Right lobe of liver (tissue), 6 donors: Measurements from ENCODE around the gene ENTPD7. TPM values are rescaled to one million over a fixed set of nuclear protein-coding genes. Genes with fewer than 3 reads are reported as not detected.

Source experiments
- ATAC-seq, 4 donors: fragments of 200-7000 bp; cut with Tn5 transposase; one replicate each; pipeline ENCODE4 v1.9.1; 2020; ENCODE audit warnings: mild to moderate bottlenecking in 4 of 4, moderate library complexity in 4 of 4
- DNase-seq, 3 donors: peaks; one replicate each; pipeline ENCODE4 v3.0.0-alpha.2; 2020
- H3K27ac ChIP-seq, 3 donors: fragments of 200-600 bp; one replicate each; pipeline ENCODE4 v1.8.0; 2022
- H3K27me3 ChIP-seq, 2 donors: fragments of 200-600 bp; one replicate each; pipeline ENCODE4 v1.8.0; 2022
- H3K36me3 ChIP-seq, 4 donors: fragments of 200-600 bp; sonication (generic) in 1 of 4; one replicate each; pipeline versions ENCODE4 v1.5.1 to v1.8.0; 2017 to 2022; ENCODE audit warnings: control low read depth in 1 of 4
- H3K4me1 ChIP-seq, 4 donors: fragments of 200-600 bp; sonication (generic) in 1 of 4; one replicate each; pipeline versions ENCODE4 v1.5.1 to v1.8.0; 2017 to 2022; ENCODE audit warnings: control low read depth in 1 of 4
- H3K4me3 ChIP-seq, 3 donors: fragments of 200-600 bp; one replicate each; pipeline ENCODE4 v1.8.0; 2022
- H3K9me3 ChIP-seq, 4 donors: fragments of 200-600 bp; sonication (generic) in 1 of 4; one replicate each; pipeline versions ENCODE4 v1.5.1 to v1.8.0; 2017 to 2022; ENCODE audit warnings: control low read depth in 1 of 4
- CTCF ChIP-seq, 4 donors: fragments of 200-600 bp in 3 of 4; fragments of 450-650 bp in 1 of 4; IDR thresholded peaks; one replicate each; pipeline versions ENCODE4 v1.5.1 to v1.8.0; 2016 to 2022; ENCODE audit warnings: antibody characterized with exemption in 4 of 4, mild to moderate bottlenecking in 2 of 4
- POLR2A ChIP-seq: fragments of 450-650 bp; IDR thresholded peaks from one replicate; pipeline ENCODE4 v1.6.1; 2017; ENCODE audit warnings: antibody characterized with exemption, mild to moderate bottlenecking
- WGBS: methylation state at CpG from one replicate; pipeline ENCODE4 v1.1.6; 2018; ENCODE audit warnings: low coverage, low lambda C conversion rate; ENCODE audit not compliant: insufficient coverage; ENCODE audit errors: missing lambda C conversion rate; 5-methylcytosine and 5-hydroxymethylcytosine counted together
- intact Hi-C, 2 donors: fragments of 100-400 bp; cut with DNase I; formaldehyde crosslinking; loops; one replicate each; pipeline versions ENCODE4 v1.11.2 to v1.14.1; 2022
- total RNA-seq, 6 experiments: library from RNA; depleted of rRNA in 2 of 6; stranded (reverse); fragments of >200 nt in 2 of 6; fragmentation: NEBNext Ultra II Directional in 3 of 6; extraction: Animal tissue kit (Norgen Biotek cat#: 25700) in 3 of 6; gene quantifications; one replicate each; pipeline versions ENCODE4 v1.1.0 to v1.2.4, GENCODE V29; 2016 to 2023
- donor health status: DM: no; HTN: yes; CAD: no.
- donor health status: DM: no; HTN: no; CAD: no.
- donor health status: DM: no; HTN: no; CAD: no.
- donor health status: DM: no; HTN: yes; CAD: no.
- donor health status: DM: no; HTN: yes; CAD: no.

Gene ENTPD7
- total RNA-seq, 6 experiments from 2014 or later: 7.5 to 16.5 (median 10.8) TPM

- Histone ChIP-seq H3K27me3 (no peaks in the 10 kb centered on the region), H3K9me3 (no peaks in the 10 kb centered on the region), H3K36me3 (peaks cover 0 to 14% (median 3%) of the 10 kb centered on the region in 4 donors), H3K4me1 (peaks cover 0 to 19% (median 3%) of the 10 kb centered on the region in 4 donors), H3K4me3 (no peak overlapping the region), H3K27ac (peak overlapping the region; percentile 2 to 55 (median 31))
- TF ChIP-seq POLR2A (no peak), CTCF (IDR thresholded peaks at IDR 0.05) (peak; percentile 13 to 33 (median 31))
- DNase-seq: peak in 1 of 3 donors; percentile 67
- intact Hi-C loops: no loop called here
- 40% methylated on average over 1 of the region's 1 CpG for WGBS
- peak; percentile 78 to 92 (median 88) for ATAC-seq
Observed at GRCh38 chr10:99682752-99683151, 23.4 kb downstream of the ENTPD7 start.

GRCh38 chr10:99685597-99685967 is 26.3 kb downstream of the ENTPD7 start:
- TF ChIP-seq CTCF (IDR thresholded peaks at IDR 0.05) (no peak), POLR2A (no peak)
- DNase-seq: no peak
- H3K4me1 ChIP-seq: peaks cover 0 to 19% (median 3%) of the 10 kb centered on the region in 4 donors
- ATAC-seq: peak; percentile 20 to 59 (median 40)
- WGBS: 58% methylated on average over 2 of the region's 2 CpGs
- intact Hi-C loops: no loop called here
- H3K9me3 ChIP-seq: no peaks in the 10 kb centered on the region
- no peaks in the 10 kb centered on the region for H3K27me3 ChIP-seq
- H3K4me3 ChIP-seq: no peak overlapping the region
- H3K36me3 ChIP-seq: peaks cover 0 to 13% (median 4%) of the 10 kb centered on the region in 4 donors
- H3K27ac ChIP-seq: no peak overlapping the region

- ATAC-seq (peak in 1 of 4 donors; percentile 57), DNase-seq (no peak)
- TF ChIP-seq POLR2A (no peak), CTCF (IDR thresholded peaks at IDR 0.05) (no peak)
- no CpG with 5 or more reads among the region's 1 CpG for WGBS
- intact Hi-C loops: no loop called here
- Histone ChIP-seq H3K36me3 (peaks cover 4 to 27% (median 10%) of the 10 kb centered on the region in 4 donors), H3K27ac (no peak overlapping the region), H3K4me3 (no peak overlapping the region), H3K4me1 (no peaks in the 10 kb centered on the region), H3K9me3 (no peaks in the 10 kb centered on the region), H3K27me3 (no peaks in the 10 kb centered on the region)
Observed at GRCh38 chr10:99689461-99689860, 30.2 kb downstream of the ENTPD7 start.

- 94% methylated on average over 3 of the region's 3 CpGs for WGBS
- H3K36me3 ChIP-seq: peaks cover under 1 to 32% (median 15%) of the 10 kb centered on the region in 4 donors
- DNase-seq: no peak
- no peak overlapping the region for H3K27ac ChIP-seq
- TF ChIP-seq CTCF (IDR thresholded peaks at IDR 0.05) (no peak), POLR2A (no peak)
- no peaks in the 10 kb centered on the region for H3K27me3 ChIP-seq
- intact Hi-C loops: loop anchor here in 1 of 2 donors (10.0 kb wide), 1 partner anchor 69 kb away; the partner anchor contains the start of gene SLC25A28
- H3K4me3 ChIP-seq: no peak overlapping the region
- H3K4me1 ChIP-seq: peaks cover 0 to 6% (median 2%) of the 10 kb centered on the region in 4 donors
- no peaks in the 10 kb centered on the region for H3K9me3 ChIP-seq
- no peak for ATAC-seq
Observed at GRCh38 chr10:99693933-99694583, 34.7 kb downstream of the ENTPD7 start.
